Ishikawa (cell line): ENCODE measurements around the gene ARID5B.

ENCODE experiments used
- CEBPB ChIP-seq: IDR thresholded peaks from 2 replicates; pipeline ENCODE4 v1.6.1; 2012
- CREB1 ChIP-seq: IDR thresholded peaks from 2 replicates; pipeline ENCODE4 v1.6.1; 2012; ENCODE audit warnings: low read depth
- EP300 ChIP-seq: IDR thresholded peaks from 2 replicates; pipeline ENCODE4 v1.6.1; 2012; ENCODE audit warnings: borderline replicate concordance
- NFIC ChIP-seq: IDR thresholded peaks from 2 replicates; pipeline ENCODE4 v1.6.1; 2012
- RAD21 ChIP-seq: IDR thresholded peaks from 2 replicates; pipeline ENCODE4 v1.6.1; 2012; ENCODE audit warnings: low read depth
- REST ChIP-seq: IDR thresholded peaks from 2 replicates; pipeline ENCODE4 v1.6.1; 2012; ENCODE audit warnings: low read depth, mild to moderate bottlenecking
- TAF1 ChIP-seq: IDR thresholded peaks from 2 replicates; pipeline ENCODE4 v1.6.1; 2012; ENCODE audit warnings: low read depth, mild to moderate bottlenecking
- YY1 ChIP-seq: IDR thresholded peaks from 2 replicates; pipeline ENCODE4 v1.6.1; 2012; ENCODE audit warnings: low read depth
- ZBTB7A ChIP-seq: IDR thresholded peaks from 2 replicates; pipeline ENCODE4 v1.6.1; 2012; ENCODE audit warnings: low read depth

GRCh38 chr10:62056698-62057097, 155.2 kb downstream of the ARID5B start:
- TF ChIP-seq RAD21 (no peak), CEBPB (no peak), TAF1 (no peak), CREB1 (no peak), ZBTB7A (no peak), NFIC (no peak), REST (no peak), YY1 (no peak), EP300 (no peak)
